Cerebellar nuclear complex (tissue), 1 donor: ENCODE measurements around the gene DCC.
"Not testable (repeated sequence)": the region's sequence is repeated elsewhere in the genome, so short reads cannot be mapped to it uniquely, and the experiment has no call there.

Source experiments
- DNase-seq, 2 experiments: peaks; one replicate each; lab custom pipeline; 2025; lab: John Stamatoyannopoulos, UW

Gene DCC

GRCh38 chr18:53417003-53417402, 1077.0 kb downstream of the DCC start:
- DNase-seq: no peak

GRCh38 chr18:53421869-53422268, 1081.9 kb downstream of the DCC start:
- DNase-seq: no peak

DNA sequence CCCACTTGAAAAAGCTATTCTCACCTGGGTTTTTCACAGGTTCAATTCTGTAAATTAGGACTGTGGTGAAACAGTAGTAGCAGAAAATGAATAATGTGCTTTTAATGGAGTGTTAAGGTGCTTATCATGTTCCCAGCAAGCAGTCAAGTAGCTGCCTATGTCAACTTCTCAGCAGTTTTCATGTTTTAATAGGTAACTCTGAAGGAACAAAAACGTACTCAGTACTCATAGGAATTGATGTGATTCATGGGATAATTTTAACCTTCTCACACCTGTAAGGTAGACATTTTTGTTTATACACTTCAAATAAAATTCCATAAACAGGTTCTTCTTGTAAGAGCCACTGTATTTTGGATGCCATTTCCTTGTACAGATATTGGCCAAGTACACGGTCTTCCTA, 1082.9 kb downstream of the DCC start:
- no peak for DNase-seq

- no peak for DNase-seq
These were observed 1086.7 kb downstream of the DCC start for GRCh38 chr18:53426666-53427184.

DNA sequence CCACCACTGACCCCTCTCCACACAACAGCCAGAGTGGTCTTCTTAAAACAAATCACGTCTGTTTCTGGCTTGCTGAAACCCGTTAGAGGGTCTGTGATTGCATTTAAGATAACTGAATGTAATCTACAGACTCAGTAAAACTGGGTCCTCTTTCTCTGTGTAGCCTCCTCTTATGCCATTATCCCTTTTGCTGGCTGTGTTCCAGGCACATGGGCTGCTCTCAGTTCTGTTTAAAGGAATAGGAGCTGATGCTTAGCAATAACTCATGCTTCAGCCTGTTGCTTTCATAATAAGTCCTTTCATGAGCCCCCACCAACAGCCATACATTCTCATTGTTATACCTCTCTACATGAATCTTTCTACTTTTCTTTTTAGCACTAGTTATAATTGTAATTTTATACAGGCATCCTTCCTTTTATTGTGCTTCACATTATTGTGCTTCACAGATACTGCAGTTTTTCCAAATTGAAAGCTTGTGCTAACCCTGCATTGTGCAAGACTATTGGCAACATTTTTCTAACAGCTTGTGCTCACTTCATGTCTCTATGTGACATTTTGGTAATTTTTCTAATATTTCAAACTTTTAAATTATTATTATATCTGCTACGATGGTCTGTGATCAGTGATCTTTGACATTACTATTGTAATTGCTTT, 1101.9 kb downstream of the DCC start:
- DNase-seq: no peak

- DNase-seq: no peak
These were observed 1102.4 kb downstream of the DCC start for GRCh38 chr18:53442415-53442783.

GRCh38 chr18:53443336-53443735, 1103.3 kb downstream of the DCC start:
- no peak for DNase-seq

- no peak for DNase-seq
These were observed 1103.8 kb downstream of the DCC start for GRCh38 chr18:53443831-53444230.

DNA sequence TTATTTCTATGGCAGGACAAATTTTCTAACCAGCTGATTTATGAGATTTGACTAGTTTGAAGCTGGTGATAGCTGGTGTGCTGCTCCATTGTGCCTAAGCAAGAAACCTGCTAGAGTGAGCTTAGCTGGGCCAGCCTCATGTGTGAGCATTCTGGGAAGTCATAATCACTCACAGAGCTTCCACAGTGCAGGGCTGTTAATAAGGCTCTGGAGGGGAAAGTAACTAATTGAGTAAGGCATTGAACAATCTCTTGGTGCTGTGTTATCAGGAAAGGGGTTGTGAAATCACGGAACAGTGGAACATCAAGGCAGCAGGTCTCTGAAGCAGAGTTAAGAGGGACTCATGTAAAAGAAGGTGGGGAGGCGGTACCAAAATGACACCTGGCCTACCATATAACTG, 1111.9 kb downstream of the DCC start:
- DNase-seq: no peak

GRCh38 chr18:53457068-53457467, 1117.1 kb downstream of the DCC start:
- DNase-seq: no peak

DNA sequence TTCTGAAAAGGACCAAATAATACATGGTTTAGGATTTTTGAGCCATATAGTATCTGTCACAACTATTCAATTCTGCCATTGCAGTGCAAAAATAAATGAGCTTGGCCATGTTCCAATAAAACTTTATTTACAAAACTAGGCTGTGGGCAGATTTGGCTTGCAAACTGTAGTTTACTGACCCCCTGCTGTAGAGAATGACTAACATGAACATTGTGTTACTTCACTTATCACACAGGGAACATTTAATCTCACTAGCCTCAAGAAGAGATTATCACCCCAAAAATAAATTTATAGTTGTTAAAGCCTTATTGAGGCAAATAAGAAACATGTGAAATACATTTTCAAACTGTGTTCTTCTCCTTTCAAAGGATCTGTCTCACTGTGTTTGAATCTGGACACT, 1118.3 kb downstream of the DCC start:
- no peak for DNase-seq

- DNase-seq: no peak
These were observed 1119.1 kb downstream of the DCC start for GRCh38 chr18:53458944-53459580.

- DNase-seq: no peak
These were observed 1127.8 kb downstream of the DCC start for GRCh38 chr18:53467756-53468155.

DNA sequence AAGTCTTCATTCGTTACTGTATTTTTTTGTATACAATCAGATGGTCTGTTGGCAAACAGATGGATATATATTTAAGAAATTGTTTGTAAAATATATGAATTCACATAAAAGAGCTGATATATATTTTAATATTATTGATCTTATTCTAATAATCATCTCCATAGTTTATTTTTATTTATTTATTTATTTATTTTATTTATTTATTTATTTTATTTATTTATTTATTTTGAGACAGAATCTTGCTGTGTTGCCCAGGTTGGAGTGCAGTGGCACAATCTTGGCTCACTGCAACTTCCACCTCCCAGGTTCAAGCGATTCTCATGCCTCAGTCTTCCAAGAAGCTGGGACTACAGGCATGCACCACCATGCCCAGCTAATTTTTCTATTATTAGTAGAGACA, 1128.2 kb downstream of the DCC start:
- DNase-seq: not testable (repeated sequence)

DNA sequence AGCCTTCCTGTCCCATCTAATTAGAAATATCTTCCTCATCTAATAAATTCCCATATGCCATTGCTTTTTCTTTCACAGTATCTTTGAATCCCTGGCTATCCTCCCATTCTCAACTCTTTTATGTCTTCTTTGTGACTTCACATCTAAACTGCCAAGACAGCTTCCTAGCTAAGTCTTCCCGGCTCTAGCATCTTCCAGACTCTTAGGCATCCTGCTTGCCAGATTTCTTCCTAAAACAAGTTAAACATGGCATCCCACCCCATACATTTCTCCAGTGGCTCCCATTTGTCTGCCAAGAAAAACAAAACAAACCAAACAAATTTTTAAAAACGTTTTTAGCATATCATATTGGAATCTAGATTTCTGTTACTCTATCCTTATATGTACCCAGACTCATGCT, 1132.5 kb downstream of the DCC start:
- DNase-seq: no peak

- DNase-seq: no peak
These were observed 1138.2 kb downstream of the DCC start for GRCh38 chr18:53478155-53478554.

- DNase-seq: no peak
These were observed 1146.3 kb downstream of the DCC start for GRCh38 chr18:53486296-53486695.

GRCh38 chr18:53489266-53489665, 1149.3 kb downstream of the DCC start:
- DNase-seq: no peak

DNA sequence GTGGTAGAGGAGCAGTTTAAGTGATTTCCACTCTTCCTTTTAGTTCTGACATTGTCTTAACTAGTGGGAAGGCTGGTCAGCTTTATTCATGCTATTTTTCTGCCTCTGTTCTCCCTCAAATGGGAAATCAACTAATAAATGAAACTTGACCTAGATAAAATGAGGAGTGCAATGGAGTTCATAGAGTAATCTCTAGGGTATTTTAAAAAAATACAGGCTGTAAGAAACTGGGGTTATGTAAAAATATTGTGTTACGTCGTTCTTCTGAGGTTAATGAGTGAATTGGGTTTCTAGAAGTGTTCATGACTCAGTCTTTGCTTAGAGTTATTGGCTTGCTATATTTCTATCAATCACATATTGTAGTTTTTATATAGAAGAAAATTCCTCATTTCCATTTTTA, 1150.0 kb downstream of the DCC start:
- no peak for DNase-seq

- DNase-seq: no peak
These were observed 1156.0 kb downstream of the DCC start for GRCh38 chr18:53496028-53496427.

DNA sequence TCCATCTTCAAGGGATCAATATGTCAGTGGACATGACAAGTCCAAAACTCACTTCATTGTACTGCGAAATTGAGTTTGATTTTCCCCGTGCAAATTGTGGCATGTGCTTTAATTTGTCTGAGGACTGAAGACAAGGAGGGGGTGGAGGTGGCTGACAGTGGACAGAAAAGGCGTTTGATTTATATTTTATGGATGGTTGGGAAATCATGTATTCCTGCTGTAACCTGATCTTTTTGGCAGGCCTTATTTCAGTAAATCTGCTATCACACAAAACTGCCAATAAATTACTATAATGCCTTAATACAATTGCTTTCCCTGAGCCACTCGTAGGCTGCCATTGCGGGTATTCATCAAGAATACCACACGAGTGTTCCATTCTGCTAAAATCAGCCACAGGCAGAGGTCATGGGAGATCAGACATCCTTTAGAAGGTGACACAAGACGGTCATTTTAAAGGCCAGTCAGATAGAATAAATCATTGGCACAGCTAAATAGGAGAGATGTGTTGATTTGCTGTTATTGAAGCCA, 1164.0 kb downstream of the DCC start:
- DNase-seq: no peak

DNA sequence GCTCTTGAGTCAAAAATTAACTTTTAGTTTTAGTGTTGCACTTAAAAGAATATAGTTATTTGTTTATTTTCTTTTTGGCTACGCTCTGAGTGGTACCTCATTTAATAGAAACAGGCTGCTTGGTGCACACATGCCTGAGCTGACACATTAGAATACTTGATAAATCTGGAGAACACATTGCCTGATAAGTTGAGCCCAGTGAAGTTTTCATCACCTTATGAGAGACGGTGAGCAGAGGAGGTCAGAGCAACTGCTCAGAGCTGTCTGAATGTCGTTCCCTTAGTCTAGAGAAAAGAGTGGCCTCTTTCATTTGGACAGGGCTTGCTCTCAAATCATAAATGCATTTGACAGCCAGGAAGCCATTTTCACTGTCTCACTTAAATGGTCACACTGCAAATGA, 1168.5 kb downstream of the DCC start:
- no peak for DNase-seq

DNA sequence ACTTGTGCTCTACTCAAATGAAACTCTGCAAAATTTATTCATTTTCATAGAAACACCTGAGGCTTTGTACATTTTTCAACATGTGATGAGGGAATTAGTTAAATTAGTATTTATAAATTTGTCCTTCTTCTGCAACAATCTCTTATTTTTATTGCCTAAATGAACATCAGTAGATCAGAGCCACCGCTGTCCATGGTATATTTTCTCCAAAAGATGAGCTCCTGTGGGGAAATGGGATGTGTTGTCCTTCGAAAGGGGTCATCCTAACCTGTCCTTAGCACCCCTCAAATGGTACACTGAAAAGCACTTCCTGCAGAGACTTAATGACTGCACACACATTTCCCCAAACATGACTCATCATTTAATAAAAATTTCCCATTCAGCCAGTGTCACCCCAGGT, 1169.9 kb downstream of the DCC start:
- no peak for DNase-seq

GRCh38 chr18:53511725-53512124, 1171.7 kb downstream of the DCC start:
- DNase-seq: not testable (repeated sequence)
